RWPE1 (cell line): Measurements from ENCODE around the gene LFNG.
A peak's percentile ranks its signal among the peaks of the same experiment; 100 is the strongest.

ENCODE experiments used
- CTCF ChIA-PET: fragments of 350-600 bp; sonication (Branson Sonifier 250); formaldehyde crosslinking; extraction: SDS; loops from one replicate; lab custom pipeline; 2021; lab: Yijun Ruan, JAX
- POLR2A ChIA-PET: fragments of 400-600 bp; formaldehyde crosslinking; extraction: SDS; loops from one replicate; lab custom pipeline; 2020; ENCODE audit warnings: antibody characterized with exemption; ENCODE audit not compliant: low non-redundant PET; lab: Yijun Ruan, JAX
- DNase-seq: peaks from one replicate; pipeline ENCODE4 v3.0.0; 2012; ENCODE audit warnings: low spot score
- H3K27ac ChIP-seq: fragments of 450-650 bp; 2 replicates; pipeline ENCODE4 v1.5.1; 2017
- CTCF ChIP-seq: fragments of 450-650 bp; conservative IDR thresholded peaks from 2 replicates; pipeline ENCODE4 v1.5.1; 2017; ENCODE audit warnings: low read depth, mild to moderate bottlenecking

The LFNG gene

GRCh38 chr7:2499719-2500430 is 19.7 kb upstream of the LFNG start:
- ChIA-PET POLR2A (no interaction called here), CTCF (interaction anchor here (0.7 to 2.3 kb wide), 2 partner anchors 11 to 171 kb away, joined by 4 to 7 read pairs; no protein-coding TSS in a partner anchor)
- H3K27ac ChIP-seq, result no peak overlapping the region; the same call in 1 of the 2 replicates
- no peak for DNase-seq
- TF ChIP-seq CTCF, result no peak

- TF ChIP-seq CTCF, result no peak
- POLR2A ChIA-PET, result no interaction called here
- no peak overlapping the region for H3K27ac ChIP-seq
- CTCF ChIA-PET, result no interaction called here
- DNase-seq, result no peak
These were observed 18.9 kb upstream of the LFNG start for GRCh38 chr7:2500701-2501100.

GRCh38 chr7:2501947-2502646 is 17.5 kb upstream of the LFNG start:
- CTCF ChIA-PET, result interaction anchor here (0.6 to 0.9 kb wide), 2 partner anchors 29 to 33 kb away, joined by 3 read pairs; no protein-coding TSS in a partner anchor
- no peak for DNase-seq
- no peak overlapping the region for H3K27ac ChIP-seq
- TF ChIP-seq CTCF, result no peak
- POLR2A ChIA-PET, result no interaction called here

GRCh38 chr7:2502647-2502966 is 17.0 kb upstream of the LFNG start:
- TF ChIP-seq CTCF, result no peak
- ChIA-PET POLR2A (no interaction called here), CTCF (interaction anchor here (0.9 kb wide), 1 partner anchor 34 kb away, joined by 3 read pairs; no protein-coding TSS in a partner anchor)
- no peak for DNase-seq
- H3K27ac ChIP-seq, result no peak overlapping the region

GRCh38 chr7:2503056-2503941 is 16.3 kb upstream of the LFNG start:
- DNase-seq, result no peak
- H3K27ac ChIP-seq, result peak overlapping the region; percentile 6; the same call in 1 of the 2 replicates
- ChIA-PET CTCF (no interaction called here), POLR2A (no interaction called here)
- TF ChIP-seq CTCF, result no peak
